Activated T-cell treated with anti-CD3 and anti-CD28 coated beads for 4 hours (primary cell): Measurements from ENCODE around the gene BAK1.
"Not testable (repeated sequence)": the region's sequence is repeated elsewhere in the genome, so short reads cannot be mapped to it uniquely, and the experiment has no call there.

Experiments used
- DNase-seq: peaks from one replicate; pipeline ENCODE4 v3.0.0-alpha.2; 2020

BAK1 gene

GRCh38 chr6:33549196-33549595 lies 30.9 kb downstream of the BAK1 start:
- no peak for DNase-seq

GRCh38 chr6:33547499-33547898 lies 32.6 kb downstream of the BAK1 start:
- no peak for DNase-seq

GRCh38 chr6:33546766-33547165 lies 33.3 kb downstream of the BAK1 start:
- no peak for DNase-seq

GRCh38 chr6:33545292-33545691 lies 34.8 kb downstream of the BAK1 start:
- not testable (repeated sequence) for DNase-seq

- DNase-seq = no peak
Observed at GRCh38 chr6:33543116-33543515, 37.0 kb downstream of the BAK1 start.

GRCh38 chr6:33540768-33541167 lies 39.3 kb downstream of the BAK1 start:
- no peak for DNase-seq

GRCh38 chr6:33534702-33535101 lies 45.4 kb downstream of the BAK1 start:
- DNase-seq = no peak

GRCh38 chr6:33533163-33533869 lies 46.8 kb downstream of the BAK1 start:
- DNase-seq = peak; percentile 28

GRCh38 chr6:33532431-33532830 lies 47.6 kb downstream of the BAK1 start:
- not testable (repeated sequence) for DNase-seq

GRCh38 chr6:33530617-33531016 lies 49.5 kb downstream of the BAK1 start:
- DNase-seq = not testable (repeated sequence)
